Activated CD4-positive, CD25-positive, alpha-beta regulatory T cell (primary cell): ENCODE data around the gene SERINC2.
"Not testable (repeated sequence)": the region's sequence is repeated elsewhere in the genome, so short reads cannot be mapped to it uniquely, and the experiment has no call there.

ENCODE experiments used
- DNase-seq, 4 experiments: peaks; one replicate each; lab custom pipeline; 2025; lab: John Stamatoyannopoulos, UW

SERINC2 gene

DNA sequence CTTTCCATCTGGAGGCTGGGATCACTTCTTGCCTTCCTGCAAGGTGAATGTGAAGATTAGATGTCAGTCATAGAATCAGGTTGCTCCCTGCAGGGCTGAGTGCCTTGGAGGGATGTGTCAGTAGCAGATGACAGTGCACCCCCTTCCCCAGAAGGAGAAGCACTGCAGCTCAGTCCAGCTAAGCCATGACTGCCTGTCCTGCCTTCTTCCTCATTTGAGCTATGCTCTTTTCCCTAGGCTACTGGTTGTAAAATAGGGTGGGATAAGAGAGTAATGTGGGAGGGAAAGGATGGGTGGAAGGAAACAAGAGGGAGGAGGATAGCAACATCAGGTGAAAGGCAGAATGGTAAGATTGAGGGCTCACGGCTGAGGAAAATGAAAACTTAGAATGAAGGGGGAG, 29.0 kb upstream of the SERINC2 start:
- DNase-seq: no peak

GRCh38 chr1:31386576-31387243, 26.3 kb upstream of the SERINC2 start:
- DNase-seq: not testable (repeated sequence)

DNA sequence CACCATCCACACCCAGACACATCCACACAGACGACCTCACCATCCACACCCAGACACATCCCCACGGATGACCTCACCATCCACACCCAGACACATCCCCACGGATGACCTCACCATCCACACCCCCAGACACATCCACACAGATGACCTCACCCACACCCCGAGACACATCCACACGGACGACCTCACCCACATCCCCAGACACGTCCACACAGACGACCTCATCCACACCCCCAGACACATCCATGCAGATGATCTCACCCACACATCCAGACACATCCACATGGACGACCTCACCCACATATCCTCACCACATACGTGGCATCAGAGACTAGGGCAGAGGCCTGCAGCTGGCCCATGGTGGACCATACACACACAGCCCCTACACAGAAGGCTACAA, 25.4 kb upstream of the SERINC2 start:
- DNase-seq: no peak

DNA sequence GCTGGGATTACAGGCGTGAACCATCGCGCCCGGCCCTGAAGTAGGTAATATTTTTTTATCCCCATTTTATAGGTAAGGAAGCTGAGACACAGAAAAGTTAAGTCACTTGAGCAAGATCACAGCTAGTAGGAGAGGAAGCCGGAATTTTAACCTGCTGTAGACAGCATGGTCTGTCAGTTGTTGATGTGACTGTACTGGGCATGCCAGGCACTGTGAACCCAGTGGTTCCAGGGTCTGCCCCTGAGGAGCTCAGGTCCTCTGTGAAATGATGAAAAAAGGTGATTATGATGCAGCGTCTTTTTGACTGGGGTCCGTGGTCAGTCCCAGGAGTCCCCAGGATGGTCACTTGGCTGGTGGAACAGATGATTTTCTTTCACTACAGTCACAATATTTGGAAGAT, 23.4 kb upstream of the SERINC2 start:
- no peak for DNase-seq

GRCh38 chr1:31390071-31390470, 22.9 kb upstream of the SERINC2 start:
- DNase-seq: no peak

GRCh38 chr1:31393463-31393862, 19.6 kb upstream of the SERINC2 start:
- DNase-seq: no peak

DNA sequence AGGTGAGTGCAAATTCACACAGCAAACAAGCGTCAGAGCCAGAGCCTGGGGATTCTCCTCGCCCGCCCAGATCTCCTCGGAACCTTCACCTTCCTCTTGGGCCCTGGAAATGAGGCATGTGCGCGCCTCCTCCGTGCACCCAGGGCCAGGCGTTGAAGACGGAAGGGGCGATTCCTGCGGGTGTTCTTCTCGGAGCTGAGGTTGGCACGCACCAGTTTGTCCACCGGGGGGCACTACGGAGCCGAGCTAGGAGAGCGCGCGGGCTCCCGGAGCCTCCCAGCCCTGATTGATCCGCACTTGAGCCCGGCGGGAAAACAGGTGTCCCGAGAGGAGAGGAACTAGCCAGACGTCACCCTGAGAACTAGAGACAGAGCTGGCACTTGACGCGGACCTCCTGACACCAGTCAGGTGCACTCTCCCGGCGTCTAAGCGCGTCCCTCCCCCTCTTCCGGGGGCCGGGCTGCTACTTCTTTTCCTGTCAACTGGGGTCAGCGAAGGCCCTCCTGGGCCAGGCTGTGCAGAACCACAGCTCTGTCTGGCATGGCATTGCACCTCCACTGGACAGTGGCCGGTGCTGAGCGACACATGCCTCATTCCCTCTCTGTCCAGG, 18.3 kb upstream of the SERINC2 start:
- DNase-seq: peak; percentile 43 to 81 (median 64)

DNA sequence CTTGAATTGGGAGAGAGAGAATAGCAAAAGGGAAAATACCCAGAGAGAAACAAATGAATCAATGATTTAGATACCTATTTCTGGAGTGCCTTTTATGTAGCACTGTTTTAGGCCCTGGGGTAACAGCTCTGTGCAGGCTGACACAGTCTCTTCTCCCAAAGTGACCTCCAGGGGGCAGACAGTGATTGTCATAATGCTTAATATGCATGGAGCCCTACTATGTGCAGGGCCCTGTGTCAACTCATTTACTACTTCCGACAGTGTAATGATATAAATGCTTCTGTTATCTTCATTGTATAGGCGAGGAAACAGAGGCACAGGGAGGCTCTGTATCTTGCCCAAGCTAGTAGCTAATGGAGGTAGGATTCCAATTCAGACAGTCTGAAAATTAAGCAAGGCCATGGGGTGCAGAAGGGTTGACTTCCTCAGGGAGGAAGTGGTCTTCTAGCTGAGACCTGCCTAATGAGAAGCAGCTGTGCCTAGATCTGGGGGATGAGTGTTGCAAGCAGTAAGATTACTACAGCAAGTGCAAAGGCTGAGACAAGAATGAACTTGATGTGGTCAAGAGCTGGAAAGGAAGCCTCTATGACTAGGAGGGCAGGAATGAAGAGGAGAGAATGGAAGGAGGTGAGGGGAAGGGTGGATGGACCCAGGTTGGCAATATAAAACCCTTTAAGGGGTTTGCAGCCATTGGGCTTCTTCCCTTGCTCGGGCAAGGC, 16.2 kb upstream of the SERINC2 start:
- no peak for DNase-seq

GRCh38 chr1:31397360-31398095, 15.5 kb upstream of the SERINC2 start:
- DNase-seq: no peak

DNA sequence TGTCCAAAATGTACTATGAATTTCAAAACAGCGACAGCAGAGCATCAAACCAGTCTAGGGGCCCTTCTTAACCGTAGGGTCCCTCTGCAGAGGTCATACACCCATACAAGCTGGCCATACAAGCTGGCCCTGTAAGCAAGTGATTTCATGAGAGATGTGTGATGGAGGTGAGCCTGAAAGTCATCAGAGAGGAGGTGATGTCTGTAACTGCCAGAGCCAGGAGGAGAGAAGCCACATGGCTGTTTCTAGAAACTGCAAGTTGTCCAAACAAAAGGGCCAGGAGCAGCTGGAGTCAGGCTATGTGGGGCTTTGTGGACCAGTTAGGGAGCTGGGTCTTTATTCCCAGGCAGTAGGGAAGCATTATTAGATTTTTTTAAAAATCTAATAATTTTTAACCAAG, 14.8 kb upstream of the SERINC2 start:
- no peak for DNase-seq

GRCh38 chr1:31399976-31400375, 13.0 kb upstream of the SERINC2 start:
- no peak for DNase-seq

- DNase-seq: no peak
These were observed 12.6 kb upstream of the SERINC2 start for GRCh38 chr1:31400393-31400792.

- DNase-seq: no peak
These were observed 11.8 kb upstream of the SERINC2 start for GRCh38 chr1:31401241-31401640.

DNA sequence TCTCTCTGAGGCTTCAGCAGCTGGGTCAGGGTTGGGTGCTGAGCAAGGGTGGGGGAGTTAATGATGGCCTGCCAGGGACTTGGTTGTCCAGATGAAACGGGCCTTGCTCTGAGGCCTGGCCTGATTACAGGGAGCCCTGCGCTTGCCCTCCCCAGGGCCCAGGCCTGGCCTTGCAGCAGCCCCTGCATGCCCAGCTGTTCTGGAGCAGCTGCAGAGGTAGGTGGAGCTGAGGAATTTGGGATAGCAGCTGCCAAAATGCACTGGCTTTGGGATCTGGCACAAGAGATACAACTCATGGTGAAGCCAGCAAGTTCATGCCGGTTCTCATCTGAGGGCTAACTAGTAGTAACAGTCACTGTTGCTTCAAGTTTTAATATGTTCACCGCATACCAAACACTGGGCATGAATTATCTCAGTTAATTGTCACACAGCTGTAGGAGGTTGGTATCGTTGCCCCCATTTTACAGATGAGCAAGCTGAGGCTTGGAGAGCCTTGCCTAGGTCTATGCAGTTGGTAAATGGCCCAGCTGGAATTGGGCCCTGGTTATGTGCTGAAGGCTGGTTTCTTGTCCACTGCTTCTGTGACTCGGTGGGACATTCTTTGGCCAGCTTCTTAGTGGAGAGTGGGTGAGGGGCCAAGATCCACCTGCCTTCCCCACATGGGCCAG, 7.3 kb upstream of the SERINC2 start:
- no peak for DNase-seq

- DNase-seq: no peak
These were observed 5.9 kb upstream of the SERINC2 start for GRCh38 chr1:31407029-31407626.

DNA sequence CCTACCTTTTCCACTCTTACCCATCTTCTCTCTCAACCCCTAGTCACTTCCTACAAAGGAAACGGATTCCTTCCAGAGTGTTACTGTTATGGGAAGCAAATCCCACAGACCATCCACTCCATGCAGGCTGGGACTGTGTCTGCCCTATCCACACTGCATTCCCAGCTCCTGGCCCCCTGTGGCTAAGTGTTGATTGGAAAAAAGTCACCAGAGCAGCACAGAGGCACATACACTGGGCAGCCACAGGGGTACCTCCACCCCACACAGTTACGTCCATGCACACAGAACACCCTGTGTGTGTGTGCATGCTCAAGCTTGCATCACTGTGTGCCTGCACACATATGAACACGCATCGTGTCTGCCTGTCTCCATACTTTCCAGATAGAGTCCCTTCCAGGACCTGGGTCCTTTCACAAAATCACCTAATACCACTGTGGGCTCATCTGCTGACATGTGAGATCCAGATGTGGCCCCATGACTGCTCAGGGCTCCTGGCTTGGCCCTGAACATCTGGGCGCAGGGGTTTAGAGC, 4.2 kb upstream of the SERINC2 start:
- no peak for DNase-seq

DNA sequence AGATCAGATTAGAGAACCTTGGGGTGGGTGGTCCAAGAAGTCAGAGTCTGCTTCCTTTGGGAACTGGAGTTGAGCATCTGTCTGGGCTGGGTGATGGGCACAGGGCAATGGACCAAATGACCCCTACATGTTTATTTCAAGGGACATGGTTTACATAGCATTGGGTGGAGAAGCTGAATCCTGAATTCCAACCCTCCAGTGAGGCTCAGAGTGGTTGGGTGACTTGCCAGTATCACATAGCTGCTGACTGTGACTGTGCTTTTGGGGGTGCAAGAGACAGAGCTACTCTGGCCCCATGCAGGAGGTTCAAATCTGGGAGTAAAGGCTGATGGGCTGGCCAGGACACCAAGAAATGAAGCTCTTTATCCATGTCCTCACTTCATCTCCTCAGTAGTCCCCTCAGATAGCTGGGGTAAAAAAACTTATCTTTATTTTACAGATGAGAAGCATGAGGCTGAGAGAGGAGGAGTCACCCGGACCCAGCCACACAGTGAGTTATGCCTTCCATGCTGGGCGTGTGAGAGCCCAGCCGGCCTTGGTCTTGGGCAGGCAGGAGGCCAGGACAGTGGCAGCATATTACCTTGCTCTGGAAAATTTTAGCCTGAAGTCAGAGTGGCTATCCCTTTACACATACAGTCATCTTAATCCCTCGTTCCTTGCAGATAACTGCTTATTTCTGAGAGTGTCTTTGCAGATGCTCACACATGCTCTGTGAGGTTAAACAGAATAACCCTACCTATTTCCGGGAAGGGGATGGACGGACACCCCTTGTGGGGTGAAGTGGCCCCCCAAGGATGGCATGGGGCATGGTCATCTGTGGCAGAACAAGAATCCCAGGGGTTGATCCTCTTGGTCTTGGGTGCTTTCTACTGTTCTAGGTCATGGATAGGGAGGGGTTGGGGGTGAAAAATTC, 2.8 kb upstream of the SERINC2 start:
- DNase-seq: no peak

DNA sequence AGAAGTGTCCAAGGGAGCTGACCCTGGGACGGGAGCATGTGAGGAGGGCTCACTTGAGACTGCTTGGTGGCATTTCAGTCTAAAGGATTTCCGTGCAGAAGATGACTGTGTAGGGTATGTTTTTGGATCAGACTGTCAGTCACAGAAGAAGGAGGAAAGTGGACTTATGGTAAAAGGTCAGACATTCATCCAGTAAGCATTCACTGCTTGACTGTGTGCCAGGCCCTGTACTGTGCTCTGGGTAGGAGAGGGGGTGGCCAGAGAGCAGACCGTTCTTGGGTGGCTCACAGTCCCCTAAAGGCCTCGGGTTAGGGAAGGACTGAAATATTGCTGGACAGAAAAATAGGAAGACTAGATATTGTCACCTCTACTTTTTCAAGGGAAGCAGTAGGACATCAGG, 2.1 kb upstream of the SERINC2 start:
- DNase-seq: no peak

DNA sequence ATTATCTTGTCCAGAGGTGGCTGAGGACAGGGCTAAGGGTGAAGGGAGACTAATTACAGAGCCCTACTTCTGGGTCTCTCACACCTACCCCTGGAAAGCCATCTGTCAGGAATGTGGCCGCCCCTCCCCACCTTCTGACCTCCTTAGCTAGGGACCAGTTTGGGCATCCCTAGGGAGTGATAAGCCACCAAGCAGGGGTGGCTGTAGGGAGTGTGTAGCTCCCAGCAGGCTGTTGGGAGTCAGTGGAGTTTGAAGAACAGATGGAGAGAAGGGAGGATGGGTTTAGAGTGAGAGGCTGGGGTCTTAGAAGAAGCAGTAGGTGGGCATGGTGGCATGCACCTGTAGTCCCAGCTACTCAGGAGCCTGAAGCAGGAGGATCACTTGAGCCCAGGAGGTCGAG, 808 bp upstream of the SERINC2 start:
- DNase-seq: no peak

DNA sequence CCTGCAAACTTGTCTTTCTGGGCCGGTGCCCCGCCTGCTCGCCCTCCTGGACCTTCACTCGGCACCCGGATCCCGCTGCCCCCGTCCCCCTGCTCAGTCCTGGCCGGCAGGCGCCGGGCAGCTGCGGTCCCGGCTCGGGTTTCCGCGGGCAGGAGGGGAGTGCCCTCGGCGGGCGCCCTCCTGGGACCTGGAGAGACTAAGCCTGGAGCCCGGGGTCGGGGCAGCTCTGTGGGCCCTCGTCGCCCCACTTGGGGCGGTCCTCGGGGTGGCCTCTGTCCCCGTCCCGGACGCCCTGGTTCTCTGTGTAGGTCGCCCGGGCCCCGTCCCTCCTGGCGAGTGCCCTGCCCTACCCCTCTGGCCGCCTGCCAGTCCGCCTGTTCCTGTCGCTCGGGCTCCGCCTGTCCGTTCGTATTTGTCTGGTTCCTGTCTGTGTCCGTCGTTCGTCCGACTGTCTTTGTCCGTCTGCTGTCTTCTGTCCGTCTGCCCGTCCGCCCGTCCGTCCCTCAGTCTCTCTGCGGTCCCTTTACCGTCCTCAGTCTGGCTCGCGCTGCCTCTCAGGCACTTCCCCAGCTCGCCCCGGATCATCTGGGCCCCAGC, 490 bp downstream of the SERINC2 start:
- no peak for DNase-seq
